Loucy (cell line): ENCODE measurements around the gene NFIX.

Experiments
- CTCF ChIP-seq: fragments of 200-600 bp; sonication (generic); conservative IDR thresholded peaks from 2 replicates; pipeline ENCODE4 v1.5.1; 2014; ENCODE audit warnings: mild to moderate bottlenecking, antibody characterized with exemption, low read length
- EZH2phosphoT487 ChIP-seq: fragments of 200-600 bp; IDR thresholded peaks from 2 replicates; pipeline ENCODE4 v1.6.1; 2018; ENCODE audit warnings: antibody characterized with exemption, mild to moderate bottlenecking, moderate library complexity, borderline replicate concordance

DNA sequence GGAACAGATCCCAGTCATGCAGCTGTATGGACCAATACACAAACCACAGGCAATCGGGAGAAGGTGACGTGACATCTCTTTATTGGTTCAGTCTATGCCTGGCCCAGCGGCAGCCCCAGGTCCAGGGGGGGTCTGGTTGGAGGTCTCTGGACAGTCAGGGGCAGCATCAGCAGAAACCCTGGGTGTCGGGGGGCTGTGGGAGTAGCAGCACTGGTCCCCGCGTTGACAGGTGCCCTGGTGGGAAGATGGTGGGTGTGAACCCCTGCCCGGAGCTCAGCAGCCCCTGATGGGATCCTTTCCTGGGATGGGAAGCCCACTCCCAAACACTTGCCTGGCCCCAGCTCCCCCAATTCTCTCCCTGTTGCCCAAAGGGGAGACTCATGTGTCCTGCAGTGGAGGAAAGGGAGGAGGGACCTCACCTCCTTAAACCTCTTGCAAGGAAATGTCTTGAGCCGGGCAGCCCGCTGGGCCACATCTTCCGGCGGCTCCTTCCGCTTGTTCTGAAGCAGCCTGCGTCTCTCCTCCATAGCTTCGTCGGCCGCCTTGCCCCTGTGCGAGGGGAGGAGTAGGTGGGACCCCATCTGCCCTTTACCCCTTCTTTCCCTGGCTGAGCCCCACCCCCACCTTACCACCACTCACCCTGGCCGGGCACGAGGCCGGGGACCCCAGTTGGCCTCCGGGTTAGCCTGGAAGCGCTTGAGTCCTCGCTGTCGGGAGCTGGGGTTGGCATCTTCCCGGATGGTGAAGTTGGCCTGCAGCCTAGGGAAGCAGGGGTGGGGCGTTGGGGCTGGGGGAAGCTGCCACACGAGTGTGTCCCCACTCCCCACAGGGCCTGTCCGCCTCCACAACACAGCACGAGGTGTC is 109.8 kb downstream of the NFIX start:
- TF ChIP-seq CTCF (peak; percentile 34; the same call in 1 of the 2 replicates), EZH2phosphoT487 (no peak)
